Inferior parietal cortex (tissue), 1 donor: Measurements from ENCODE around the gene SLC35B4.

Experiments
- DNase-seq: peaks from one replicate; pipeline ENCODE4 v3.0.0-alpha.2; 2016; ENCODE audit errors: extremely low spot score

Gene SLC35B4

DNA sequence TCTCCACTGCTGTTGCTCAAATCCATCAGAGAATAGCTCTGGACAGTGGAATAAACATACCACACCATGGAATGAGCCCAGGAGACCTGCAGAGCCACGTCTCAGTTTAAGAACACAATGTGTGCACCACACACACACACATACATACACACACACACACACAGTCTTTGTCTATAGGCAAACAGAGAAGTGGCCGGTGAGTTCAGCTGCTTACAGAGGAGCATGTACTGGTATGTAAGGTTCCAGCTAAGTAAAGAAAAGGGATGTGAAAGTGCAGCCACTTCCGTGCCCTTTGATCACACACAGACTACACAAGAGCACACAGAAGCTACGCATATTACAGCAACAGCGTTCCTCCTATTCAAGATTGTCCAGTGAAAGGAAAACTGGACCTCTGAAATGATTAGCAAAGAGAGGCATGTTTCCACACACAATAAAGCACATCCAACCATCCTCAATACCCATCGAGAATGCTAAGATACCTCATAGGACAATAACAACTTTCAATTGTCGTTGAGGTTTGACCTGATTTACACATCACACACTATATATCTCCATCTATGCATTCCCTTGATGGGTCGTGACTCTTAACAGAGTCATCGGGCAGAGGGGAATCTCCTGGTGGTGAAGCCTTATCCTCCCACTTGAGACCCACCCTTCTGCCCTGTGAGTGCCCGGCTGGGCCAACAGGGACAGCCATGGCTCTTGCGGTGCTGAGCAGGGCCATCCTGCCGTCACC lies 23.6 kb downstream of the SLC35B4 start:
- DNase-seq, result no peak

DNA sequence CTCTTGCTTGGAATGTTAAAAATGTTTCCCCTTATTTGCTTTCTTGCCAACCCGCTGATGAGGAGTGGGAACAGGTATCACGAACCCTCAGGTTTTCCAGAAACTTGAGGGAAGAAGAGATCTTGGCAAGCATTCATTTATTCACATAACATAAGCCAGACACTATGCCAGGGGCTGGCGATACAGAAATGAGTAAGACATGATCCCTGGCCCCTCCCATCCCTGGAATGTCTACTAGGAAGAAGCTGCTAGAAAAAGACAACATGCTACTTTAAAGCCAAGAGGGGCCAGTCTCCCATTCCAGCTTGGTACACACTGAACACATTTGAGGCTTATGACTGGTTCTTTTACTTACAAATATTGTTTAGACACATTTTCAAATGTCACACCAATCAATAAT lies 26.4 kb downstream of the SLC35B4 start:
- no peak for DNase-seq

DNA sequence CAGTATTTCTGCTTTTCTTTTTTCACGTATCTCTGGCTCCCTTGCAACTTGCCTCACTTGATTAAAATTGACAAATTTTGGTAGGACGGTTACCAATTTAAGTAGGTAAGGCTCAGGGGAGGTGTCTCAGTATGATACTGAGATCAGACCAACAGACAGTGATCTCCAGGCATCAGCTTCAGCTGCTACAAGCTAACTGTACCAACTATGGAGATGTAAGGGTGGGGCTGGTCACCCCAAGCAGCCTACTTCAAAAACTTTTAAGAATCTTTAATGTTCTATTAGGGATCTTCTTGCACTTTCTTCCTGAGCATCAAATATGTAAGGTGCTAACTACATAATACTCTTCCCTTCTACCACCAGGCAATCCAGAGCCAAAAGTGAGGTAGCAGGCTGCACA lies 26.9 kb downstream of the SLC35B4 start:
- DNase-seq, result no peak

DNA sequence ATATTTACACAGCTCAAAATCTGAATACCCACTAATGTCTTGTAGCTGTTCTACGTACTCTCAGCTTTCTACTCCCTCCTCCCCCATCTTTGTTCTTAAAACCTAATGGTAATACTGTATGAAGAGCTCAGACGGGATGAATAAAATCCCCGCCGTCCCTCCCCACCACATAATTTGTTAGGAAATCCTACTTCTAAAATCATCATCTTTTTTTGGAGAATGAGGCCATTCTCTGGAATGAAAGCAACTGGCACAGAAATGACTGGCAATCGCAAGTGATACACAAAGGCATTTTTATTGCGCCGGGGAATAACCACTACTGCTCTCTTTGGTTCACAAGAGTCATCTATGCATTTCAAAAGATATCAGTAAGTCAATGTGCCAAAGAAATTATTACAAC lies 27.3 kb downstream of the SLC35B4 start:
- no peak for DNase-seq

DNA sequence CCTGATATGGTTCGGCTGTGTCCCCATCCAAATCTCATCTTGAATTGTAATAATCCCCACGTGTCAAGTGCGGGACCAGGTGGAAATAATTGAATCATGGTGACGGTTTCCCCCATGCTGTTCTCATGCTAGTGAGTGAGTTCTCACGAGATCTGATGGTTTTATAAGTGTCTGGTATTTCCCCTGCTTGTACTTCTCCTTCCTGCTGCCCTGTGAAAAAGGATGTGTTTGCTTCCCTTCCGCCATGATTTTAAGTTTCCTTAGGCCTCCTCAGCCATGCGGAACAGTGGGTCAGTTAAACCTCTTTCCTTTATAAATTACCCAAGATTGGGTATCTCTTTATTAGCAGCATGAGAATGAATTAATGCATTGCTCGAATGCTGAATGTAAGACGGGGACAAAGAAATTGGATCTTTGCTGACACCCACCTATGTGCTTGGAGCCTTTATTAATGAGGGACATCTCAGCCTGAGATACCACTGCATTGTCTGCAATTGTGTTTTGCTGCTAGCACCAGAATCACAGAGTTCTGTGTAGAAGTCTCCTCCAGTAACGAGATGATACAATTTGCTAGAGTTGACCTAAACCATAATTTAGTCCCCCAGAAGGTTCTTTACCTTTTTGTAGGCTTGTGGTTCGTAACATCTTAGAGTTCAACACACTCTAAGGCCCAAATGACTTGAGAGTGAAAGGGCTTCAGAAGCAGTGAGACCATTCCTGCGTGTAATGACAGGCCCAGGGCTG lies 28.6 kb downstream of the SLC35B4 start:
- no peak for DNase-seq

DNA sequence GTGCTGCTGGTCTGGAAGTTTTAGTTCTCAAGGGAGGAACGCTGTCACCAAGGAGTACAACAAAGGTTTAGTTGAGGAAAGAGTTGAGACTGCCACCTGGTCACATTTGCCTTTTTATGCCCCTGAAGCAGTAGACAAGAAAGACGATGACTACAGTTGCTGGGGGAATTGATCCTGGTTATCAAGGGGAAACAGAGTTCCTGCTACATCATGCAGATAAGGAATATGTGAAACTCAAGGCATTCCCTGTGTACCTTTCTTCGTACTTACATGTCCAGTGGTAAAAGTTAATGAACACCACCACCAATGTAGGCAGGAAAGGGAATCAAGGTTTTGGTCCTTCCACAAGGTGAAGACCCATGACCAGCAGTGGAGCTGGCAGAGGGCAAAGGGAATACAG lies 31.8 kb downstream of the SLC35B4 start:
- no peak for DNase-seq

DNA sequence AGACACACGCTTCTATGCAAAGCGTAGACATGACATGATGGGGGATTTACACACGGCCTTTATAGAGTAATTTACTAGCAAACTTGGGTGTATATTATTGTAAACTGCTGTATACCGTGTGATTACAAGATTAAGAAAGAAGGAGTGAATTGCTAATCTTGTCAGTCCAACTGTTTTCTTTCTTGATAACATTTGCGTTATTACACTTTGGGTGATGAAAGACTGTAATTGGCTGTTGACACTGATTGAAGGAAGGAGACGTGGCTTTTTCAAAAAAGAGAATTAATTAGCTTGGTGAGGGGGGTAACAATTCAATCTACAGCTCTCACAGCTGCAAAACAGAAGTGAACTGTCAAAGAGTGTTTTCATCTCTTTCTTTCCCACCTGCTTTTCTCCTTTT lies 32.7 kb downstream of the SLC35B4 start:
- no peak for DNase-seq

DNA sequence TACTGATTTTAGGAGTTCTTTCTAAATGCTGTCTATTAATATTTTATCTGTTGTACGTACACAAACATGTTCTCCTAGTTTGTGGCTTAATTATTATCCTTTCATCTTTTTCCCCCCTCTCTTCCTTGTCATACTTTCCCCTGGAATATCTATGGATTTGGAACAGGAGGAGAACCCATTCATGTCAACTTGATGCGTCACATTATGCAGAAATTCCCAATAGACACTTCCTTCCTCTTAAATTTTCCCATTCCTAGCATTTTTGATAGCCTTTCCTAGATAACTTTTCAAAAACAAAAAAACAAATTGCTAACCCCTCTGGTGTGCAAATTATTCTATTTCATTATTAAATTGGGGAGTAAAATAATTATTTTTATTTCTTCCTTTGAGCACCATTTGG lies 36.2 kb downstream of the SLC35B4 start:
- no peak for DNase-seq

DNA sequence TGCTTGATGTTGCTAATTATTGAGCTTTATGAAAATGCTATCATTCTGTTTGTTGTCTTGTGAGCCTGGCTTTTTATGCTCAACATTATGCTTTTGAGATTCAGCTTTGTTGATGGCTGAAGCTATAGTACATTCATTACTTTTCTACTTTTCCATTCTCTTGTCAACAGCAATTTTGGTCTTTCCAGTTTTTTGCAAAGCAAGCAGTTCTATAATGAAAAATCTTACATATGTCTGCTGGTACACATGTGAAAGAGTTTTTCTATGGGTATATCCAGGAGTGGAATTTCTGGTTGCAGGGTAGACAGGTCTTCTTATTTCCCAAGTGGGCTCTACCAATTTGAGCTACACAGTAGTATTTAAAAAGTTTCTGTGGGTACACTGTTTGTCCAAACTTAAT lies 36.8 kb downstream of the SLC35B4 start:
- DNase-seq, result no peak

DNA sequence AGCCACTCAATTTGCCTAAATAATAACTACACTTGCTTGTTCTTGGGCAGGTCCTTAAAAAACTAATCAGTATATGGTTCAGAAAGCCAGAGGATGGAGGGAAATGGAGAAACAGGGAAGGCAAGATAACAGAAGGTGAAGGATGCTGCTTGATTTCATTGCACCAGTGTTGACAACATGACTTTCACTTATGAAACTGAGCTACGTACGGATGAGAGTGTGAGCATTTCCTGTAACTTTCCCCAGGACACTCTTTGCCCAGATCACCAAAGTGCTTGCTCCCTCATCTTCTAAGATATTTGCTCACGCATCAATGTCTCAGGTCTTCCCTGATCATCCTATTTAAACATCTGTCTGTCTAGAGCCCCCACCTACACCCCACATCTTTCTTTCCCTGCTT lies 37.4 kb downstream of the SLC35B4 start:
- no peak for DNase-seq

DNA sequence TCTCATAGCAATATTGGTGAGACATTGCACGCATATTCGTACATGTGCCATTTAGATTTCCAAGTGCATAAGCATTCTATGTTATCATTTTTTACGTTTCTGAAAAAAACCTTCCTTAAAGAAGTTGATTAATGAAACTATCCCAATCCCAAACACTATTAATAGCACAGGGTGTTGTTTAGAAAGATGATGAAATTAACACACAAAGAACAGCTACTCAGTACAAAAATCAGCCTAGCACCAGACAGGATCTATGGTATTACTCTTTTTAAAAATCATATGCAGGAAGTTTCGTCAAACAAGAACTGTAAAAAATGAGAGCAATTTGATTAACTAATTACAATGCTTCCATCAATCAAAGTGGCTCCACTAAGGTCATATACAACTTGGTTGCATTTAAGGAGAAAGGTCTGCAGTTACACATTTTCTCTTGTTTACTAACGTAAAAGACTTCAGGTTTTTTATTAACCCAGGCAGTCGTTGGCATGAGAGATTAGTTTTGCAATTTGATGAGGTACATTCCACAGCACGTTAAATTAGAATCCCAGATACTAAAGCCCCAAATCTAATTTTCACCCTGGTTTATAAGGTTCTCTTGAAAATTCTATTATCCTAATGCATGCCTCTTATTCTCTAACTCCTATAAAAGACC lies 38.1 kb downstream of the SLC35B4 start:
- no peak for DNase-seq

DNA sequence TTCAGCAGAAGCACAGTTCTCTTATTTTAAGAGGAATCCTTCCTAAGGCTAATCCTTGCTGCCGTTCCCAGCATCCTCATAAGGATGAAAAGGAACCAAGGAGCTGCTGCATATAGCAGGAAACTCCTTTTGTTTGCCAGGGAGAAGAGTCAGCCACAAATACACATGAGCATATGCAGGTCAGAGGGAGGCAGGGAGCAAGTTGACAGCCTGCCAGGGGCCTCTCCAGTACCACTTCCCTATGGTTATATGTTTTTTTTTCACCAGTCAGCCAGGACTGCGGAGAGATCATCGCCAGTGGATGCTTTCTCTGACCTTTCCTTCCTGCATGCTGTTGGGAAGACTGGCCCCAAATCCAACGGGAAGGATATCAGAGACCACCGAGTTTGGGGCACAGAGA lies 39.8 kb downstream of the SLC35B4 start:
- DNase-seq, result no peak

DNA sequence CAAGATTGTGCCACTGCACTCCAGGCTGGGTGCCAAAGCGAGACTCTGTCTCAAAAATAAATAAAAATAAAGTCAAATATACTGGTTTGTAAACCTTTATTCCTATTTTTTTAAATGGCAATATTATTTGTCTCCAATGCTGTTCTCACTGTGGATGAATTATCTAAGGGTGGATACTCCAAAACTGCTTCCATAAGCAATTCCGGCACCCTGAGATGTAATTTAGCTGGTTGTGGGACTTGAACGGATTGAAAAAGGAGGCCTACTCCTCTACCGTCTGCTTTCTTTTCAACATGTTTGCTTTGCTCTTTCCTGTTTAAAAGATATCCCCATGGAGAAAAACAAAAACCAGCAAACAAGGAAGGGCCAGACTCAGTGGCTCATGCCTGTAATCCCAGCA lies 54.4 kb downstream of the SLC35B4 start:
- DNase-seq, result no peak

DNA sequence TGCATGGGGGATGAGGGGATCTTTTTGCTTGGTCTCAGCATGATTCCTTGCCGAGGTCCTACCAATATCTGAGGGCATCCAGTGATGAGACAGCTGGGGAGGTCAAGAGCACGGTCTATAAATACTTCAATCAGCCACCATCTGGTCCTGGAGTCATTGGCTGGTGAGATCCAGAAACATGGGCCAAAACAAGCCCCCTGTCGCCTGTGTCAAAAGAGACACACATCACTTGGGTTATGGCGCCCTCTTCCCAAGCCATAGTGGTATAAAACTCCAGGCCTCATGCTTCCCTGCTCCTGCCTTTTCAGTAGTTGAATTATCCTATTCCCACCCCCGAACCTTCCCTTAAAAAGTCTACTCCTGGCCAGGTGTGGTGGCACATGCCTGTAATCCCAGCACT lies 60.9 kb downstream of the SLC35B4 start:
- DNase-seq, result no peak

DNA sequence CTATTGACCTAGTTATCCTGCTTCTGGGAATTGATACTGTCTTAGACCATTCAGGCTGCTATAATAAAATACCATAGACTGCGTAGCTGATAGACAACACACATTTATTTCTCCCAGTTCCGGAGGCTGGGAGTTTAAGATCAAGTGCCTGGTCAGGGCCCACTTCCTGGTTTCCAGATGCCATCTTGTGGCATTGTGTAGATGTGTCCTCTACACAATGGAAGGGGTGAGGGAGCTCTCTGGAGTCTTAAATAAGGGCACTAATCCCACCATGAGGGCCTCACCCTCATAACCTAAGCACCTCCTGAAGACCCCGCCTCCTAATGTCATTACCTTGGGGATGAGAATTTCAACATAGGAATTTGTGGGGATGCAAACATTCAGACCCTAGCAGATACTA lies 62.4 kb downstream of the SLC35B4 start:
- DNase-seq, result no peak

DNA sequence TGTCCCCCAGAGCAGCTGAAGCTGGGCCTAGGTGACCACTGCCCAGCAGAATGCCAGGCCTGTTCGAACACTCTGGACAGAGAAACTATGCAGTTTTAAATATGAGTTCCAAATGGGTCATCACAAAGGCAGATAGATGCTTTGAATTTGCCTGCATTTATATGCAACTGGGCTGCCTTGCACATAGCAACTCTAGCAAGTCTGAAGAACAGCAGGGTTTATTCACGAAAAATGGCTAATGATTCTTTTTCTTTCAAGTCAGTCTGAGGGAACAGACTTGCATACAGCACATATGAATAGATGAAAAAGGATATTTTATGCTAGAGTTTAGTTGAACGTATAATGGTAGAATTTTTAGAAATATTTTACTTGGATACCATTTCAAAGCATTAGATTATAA lies 68.5 kb downstream of the SLC35B4 start:
- no peak for DNase-seq

DNA sequence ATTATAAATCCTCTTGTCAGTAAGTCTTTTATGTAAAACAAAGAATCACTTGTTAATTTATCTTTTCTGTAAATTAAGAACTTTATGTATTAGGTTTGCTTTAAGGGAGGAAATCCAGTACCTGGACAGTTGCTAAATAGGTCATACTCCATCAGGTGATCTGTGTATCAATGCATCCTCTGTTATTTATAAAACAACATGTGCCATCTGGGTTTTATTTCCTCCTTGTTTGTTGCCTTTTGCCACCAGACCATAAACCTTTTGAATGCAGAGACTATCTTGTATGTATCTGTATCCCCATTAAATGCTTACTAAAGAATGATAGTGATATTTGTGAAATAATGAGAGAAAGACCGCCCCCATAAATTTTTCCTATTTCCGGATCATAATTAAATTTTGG lies 70.0 kb downstream of the SLC35B4 start:
- no peak for DNase-seq

DNA sequence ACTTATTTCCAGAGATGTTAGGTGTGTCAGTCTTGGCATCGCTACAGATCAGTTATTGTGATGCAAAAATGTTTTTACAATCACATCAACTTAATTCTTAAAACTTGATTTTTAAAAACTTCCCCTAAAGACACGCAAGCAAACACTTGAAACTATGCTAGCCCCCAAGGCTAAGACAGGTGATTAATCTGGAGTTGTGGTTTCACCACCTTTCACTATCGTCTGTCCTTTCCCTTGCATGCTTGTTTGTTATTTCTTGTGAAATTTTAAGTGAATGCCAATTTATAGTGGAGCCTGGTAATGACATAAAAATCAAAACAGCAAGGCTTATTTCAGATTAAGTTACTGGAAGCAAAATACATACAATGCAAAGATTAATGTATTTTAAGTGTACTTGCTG lies 70.4 kb downstream of the SLC35B4 start:
- DNase-seq, result no peak

DNA sequence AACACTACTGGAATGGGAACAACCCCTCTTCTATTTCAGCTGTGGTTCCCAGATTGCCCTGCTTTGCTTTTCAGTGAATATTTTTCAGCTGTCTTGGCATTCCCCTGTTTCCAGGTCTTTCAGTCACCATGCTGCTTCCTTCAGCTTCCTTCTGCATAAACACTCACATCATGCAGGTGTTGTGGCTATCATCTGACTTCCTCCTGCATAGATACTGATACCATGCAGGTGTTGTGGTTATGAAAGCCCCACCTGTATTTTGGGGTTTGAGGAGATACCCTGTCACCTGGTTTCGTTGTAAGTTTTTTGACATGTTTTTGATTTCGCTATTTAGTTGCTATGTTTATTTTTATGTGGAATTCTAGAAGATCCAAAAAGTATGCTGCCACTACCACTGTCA lies 71.5 kb downstream of the SLC35B4 start:
- no peak for DNase-seq
